SK-N-SH (cell line): ENCODE measurements around the gene GHR. TPM values are rescaled to one million over a fixed set of nuclear protein-coding genes. Genes with fewer than 3 reads are reported as not detected.

Experiments used
- CTCF ChIA-PET: fragments of 300-600, 350-600 bp; formaldehyde crosslinking; extraction: SDS; loops from one replicate; lab custom pipeline; 2021; lab: Yijun Ruan, JAX
- POLR2A ChIA-PET: fragments of 350-600 bp; sonication (Branson Sonifier 250); formaldehyde crosslinking; extraction: SDS; loops from one replicate; lab custom pipeline; 2020; ENCODE audit warnings: antibody characterized with exemption, inconsistent platforms; lab: Yijun Ruan, JAX
- DNase-seq: peaks from one replicate; pipeline ENCODE4 v3.0.0; 2012
- H2AFZ ChIP-seq: fragments of 200-600 bp; sonication (generic); 2 replicates; pipeline ENCODE4 v1.8.1; 2016; ENCODE audit warnings: antibody characterized with exemption, mild to moderate bottlenecking, low read depth
- H3F3A ChIP-seq: fragments of 200-600 bp; sonication (generic); replicated peaks from 2 replicates; pipeline ENCODE3; 2016; ENCODE audit warnings: antibody characterized with exemption, mild to moderate bottlenecking; ENCODE audit not compliant: insufficient read depth
- H3K27ac ChIP-seq, 2 experiments: fragments of 200-500 bp in 1 of 2; fragments of 200-600 bp in 1 of 2; sonication (Bioruptor generic) in 1 of 2; sonication (generic), shearing (Covaris generic) in 1 of 2; 2 replicates each; pipeline versions ENCODE4 v1.5.1 to v1.6.1; 2014 to 2016; ENCODE audit warnings: low read depth in 2 of 2, inconsistent platforms in 1 of 2, low read length in 1 of 2, mild to moderate bottlenecking in 1 of 2, mixed read lengths in 1 of 2
- H3K27me3 ChIP-seq: fragments of 200-600 bp; sonication (generic), shearing (Covaris generic); 2 replicates; pipeline ENCODE4 v1.6.1; 2016; ENCODE audit warnings: mixed run types; ENCODE audit not compliant: insufficient read depth
- H3K36me3 ChIP-seq, 2 experiments: fragments of 200-500 bp in 1 of 2; fragments of 200-600 bp in 1 of 2; sonication (Bioruptor generic) in 1 of 2; sonication (generic) in 1 of 2; replicated peaks in 1 of 2; 2 replicates each; pipeline versions ENCODE3 to v1.5.1; 2014 to 2016; ENCODE audit warnings: low read length in 1 of 2, mild to moderate bottlenecking in 1 of 2; ENCODE audit not compliant: insufficient read depth in 2 of 2, control insufficient read depth in 1 of 2
- H3K4me1 ChIP-seq, 2 experiments: fragments of 200-500 bp in 1 of 2; fragments of 200-600 bp in 1 of 2; sonication (Bioruptor generic) in 1 of 2; sonication (generic), shearing (Covaris generic) in 1 of 2; 2 replicates each; pipeline versions ENCODE4 v1.5.1 to v1.6.1; 2014 to 2016; ENCODE audit warnings: low read depth in 1 of 2, low read length in 1 of 2, mixed run types in 1 of 2; ENCODE audit not compliant: insufficient read depth in 2 of 2, control insufficient read depth in 1 of 2
- H3K4me2 ChIP-seq: fragments of 200-600 bp; sonication (generic), shearing (Covaris generic); 2 replicates; pipeline ENCODE4 v1.6.1; 2017; ENCODE audit warnings: mixed run types
- H3K4me3 ChIP-seq, 2 experiments: fragments of 200-500 bp in 1 of 2; fragments of 200-600 bp in 1 of 2; sonication (Bioruptor generic) in 1 of 2; sonication (generic), shearing (Covaris generic) in 1 of 2; 2 replicates each; pipeline versions ENCODE4 v1.5.1 to v1.8.1; 2014 to 2016; ENCODE audit warnings: low read depth in 2 of 2, inconsistent platforms in 1 of 2, low read length in 1 of 2, mild to moderate bottlenecking in 1 of 2, mixed read lengths in 1 of 2, moderate library complexity in 1 of 2
- H3K79me2 ChIP-seq: fragments of 200-600 bp; sonication (generic); 2 replicates; pipeline ENCODE4 v1.8.1; 2017; ENCODE audit warnings: mild to moderate bottlenecking; ENCODE audit not compliant: insufficient read depth
- H3K9ac ChIP-seq: fragments of 200-600 bp; sonication (generic); 2 replicates; pipeline ENCODE4 v1.6.1; 2017; ENCODE audit warnings: mixed run types
- H3K9me2 ChIP-seq: fragments of 200-600 bp; sonication (generic); 2 replicates; pipeline ENCODE4 v1.6.1; 2017; ENCODE audit warnings: mixed run types
- H3K9me3 ChIP-seq: fragments of 200-600 bp; sonication (generic); 2 replicates; pipeline ENCODE4 v1.6.1; 2017; ENCODE audit warnings: mixed run types, mild to moderate bottlenecking, moderate library complexity
- H4K20me1 ChIP-seq: fragments of 200-600 bp; sonication (generic); 2 replicates; pipeline ENCODE4 v1.6.1; 2017; ENCODE audit warnings: mild to moderate bottlenecking, mixed run types; ENCODE audit not compliant: insufficient read depth
- CTCF ChIP-seq: fragments of 200-600 bp; sonication (generic); IDR thresholded peaks from 2 replicates; pipeline ENCODE4 v1.6.1; 2017; ENCODE audit warnings: antibody characterized with exemption, mild to moderate bottlenecking, moderate library complexity
- ELF1 ChIP-seq: IDR thresholded peaks from 2 replicates; pipeline ENCODE4 v1.4.0; 2012
- EP300 ChIP-seq, 2 experiments: IDR thresholded peaks; 2 replicates each; pipeline versions ENCODE4 v1.4.0 to v1.6.1; 2012; ENCODE audit warnings: borderline replicate concordance in 1 of 2, low read depth in 1 of 2, low read length in 1 of 2
- FOSL2 ChIP-seq: IDR thresholded peaks from 2 replicates; pipeline ENCODE4 v1.4.0; 2012; ENCODE audit warnings: low read depth, mild to moderate bottlenecking, moderate library complexity, borderline replicate concordance
- FOXM1 ChIP-seq: IDR thresholded peaks from 2 replicates; pipeline ENCODE4 v1.4.0; 2012; ENCODE audit warnings: low read depth, mild to moderate bottlenecking
- GATA2 ChIP-seq: sonication (generic); formaldehyde crosslinking; IDR thresholded peaks from 2 replicates; pipeline ENCODE4 v1.5.0; 2020; ENCODE audit warnings: mild to moderate bottlenecking, missing genetic modification reagents
- IRF3 ChIP-seq: fragments of 150-350 bp; IDR thresholded peaks from 2 replicates; pipeline ENCODE4 v1.6.1; 2016; ENCODE audit warnings: mild to moderate bottlenecking, low read depth, low read length
- JUND ChIP-seq: IDR thresholded peaks from 2 replicates; pipeline ENCODE4 v1.4.0; 2012
- MXI1 ChIP-seq: IDR thresholded peaks from 2 replicates; pipeline ENCODE4 v1.6.1; 2012; ENCODE audit warnings: mild to moderate bottlenecking, low read depth, low read length, improper control_type of control experiment
- NFIC ChIP-seq: IDR thresholded peaks from 2 replicates; pipeline ENCODE4 v1.4.0; 2012; ENCODE audit warnings: borderline replicate concordance
- NRF1 ChIP-seq: IDR thresholded peaks from 2 replicates; pipeline ENCODE4 v1.6.1; 2012; ENCODE audit warnings: low read depth, mild to moderate bottlenecking, low read length
- PBX3 ChIP-seq: IDR thresholded peaks from 2 replicates; pipeline ENCODE4; 2012
- POLR2AphosphoS5 ChIP-seq: IDR thresholded peaks from 2 replicates; pipeline ENCODE4 v1.6.1; 2012; ENCODE audit warnings: low read depth, low read length
- RAD21 ChIP-seq: IDR thresholded peaks from 2 replicates; pipeline ENCODE4 v1.6.1; 2012; ENCODE audit warnings: mild to moderate bottlenecking, low read length
- REST ChIP-seq: IDR thresholded peaks from 2 replicates; pipeline ENCODE4 v1.6.1; 2012; ENCODE audit warnings: mild to moderate bottlenecking, low read depth, low read length, moderate library complexity
- RXRA ChIP-seq: IDR thresholded peaks from 2 replicates; pipeline ENCODE4 v1.4.0; 2012; ENCODE audit warnings: low read depth, mild to moderate bottlenecking, borderline replicate concordance
- TAF1 ChIP-seq: IDR thresholded peaks from 2 replicates; pipeline ENCODE4 v1.6.1; 2012; ENCODE audit warnings: low read depth, mild to moderate bottlenecking, low read length, moderate library complexity, borderline replicate concordance
- TCF12 ChIP-seq: IDR thresholded peaks from 2 replicates; pipeline ENCODE4 v1.4.0; 2012
- TEAD4 ChIP-seq: IDR thresholded peaks from 2 replicates; pipeline ENCODE4 v1.4.0; 2012; ENCODE audit warnings: mild to moderate bottlenecking, borderline replicate concordance; ENCODE audit not compliant: insufficient read depth
- YY1 ChIP-seq: IDR thresholded peaks from 2 replicates; pipeline ENCODE4 v1.4.0; 2012; ENCODE audit warnings: low read depth, mild to moderate bottlenecking
- WGBS: methylation state at CpG from one replicate; pipeline ENCODE4 v1.1.6; 2017; ENCODE audit warnings: low lambda C conversion rate; 5-methylcytosine and 5-hydroxymethylcytosine counted together
- polyA plus RNA-seq, 3 experiments: library from polyadenylated mRNA; depleted of rRNA; stranded (reverse); fragments of >200 nt; gene quantifications; 2 replicates each; pipeline ENCODE4 v1.2.3, GENCODE V29; 2012

Gene GHR
- polyA plus RNA-seq, 1 of the 3 experiments (the other 2 are of a cell fraction): 0.03 TPM

DNA sequence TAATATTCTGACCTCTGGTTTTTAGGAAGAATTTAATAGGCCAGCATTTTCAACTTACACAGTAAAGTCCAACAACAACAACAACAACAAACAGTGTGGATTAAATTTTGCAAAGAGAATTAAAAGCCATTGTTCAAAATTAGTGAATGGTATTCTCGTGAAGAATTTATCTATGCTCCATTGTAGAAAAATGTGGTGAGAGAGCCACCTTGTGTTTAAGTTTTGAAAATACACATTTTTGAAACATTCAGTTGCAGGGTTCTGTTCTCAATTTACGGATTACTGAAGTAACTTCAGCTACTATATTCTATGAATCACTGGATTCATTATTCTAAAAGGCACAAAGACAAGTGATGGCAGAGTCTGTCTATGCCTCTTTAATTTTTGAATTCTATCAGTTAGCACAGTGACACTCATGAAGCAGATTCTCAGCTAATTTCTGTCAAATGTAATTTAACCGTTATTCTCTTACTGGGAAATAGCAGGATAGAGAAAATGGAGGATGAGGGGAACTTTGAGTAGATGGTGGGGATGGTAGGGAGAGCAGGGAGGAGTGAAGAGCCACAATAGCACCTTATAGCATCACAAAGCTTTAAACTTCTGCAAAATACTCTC, 344.4 kb downstream of the GHR start (continued):
- TF ChIP-seq GATA2 (no peak), JUND (no peak), RXRA (no peak), TCF12 (no peak), POLR2AphosphoS5 (no peak), NRF1 (no peak), NFIC (no peak), YY1 (no peak), FOSL2 (no peak)

DNA sequence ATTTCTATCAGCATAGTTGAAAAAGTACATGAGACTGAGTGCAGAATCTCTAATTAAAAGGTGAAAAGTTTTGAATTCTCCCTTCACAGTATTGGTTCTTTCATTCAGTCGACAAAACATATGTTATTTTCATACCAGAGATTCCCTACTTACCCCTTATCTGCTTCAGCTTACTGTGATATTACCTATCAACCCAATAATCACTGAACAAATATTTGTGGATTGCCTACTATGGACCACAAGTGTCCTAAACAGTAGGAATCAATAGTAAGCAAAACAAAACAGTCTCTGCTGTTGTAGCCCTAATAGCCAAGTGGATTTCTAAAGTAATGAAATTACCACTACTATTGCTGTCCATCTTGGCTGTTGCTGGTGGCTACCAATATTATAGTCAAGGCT, 344.9 kb downstream of the GHR start:
- Histone ChIP-seq H3K4me2 (no peak overlapping the region), H3K4me3 (no peak overlapping the region), H3K36me3 (peaks cover 7 to 8% of the 10 kb centered on the region in 2 experiments), H3K27ac (no peak overlapping the region), H2AFZ (no peak overlapping the region), H3K9me2 (no peaks in the 10 kb centered on the region), H4K20me1 (no peaks in the 10 kb centered on the region), H3K9me3 (no peaks in the 10 kb centered on the region), H3K79me2 (no peaks in the 10 kb centered on the region), H3K4me1 (no peaks in the 10 kb centered on the region), H3F3A (no peaks in the 10 kb centered on the region), H3K9ac (no peak overlapping the region), H3K27me3 (no peaks in the 10 kb centered on the region)
- TF ChIP-seq IRF3: no peak
- no peak for TF ChIP-seq ELF1
- TF ChIP-seq TAF1: no peak
- TF ChIP-seq RAD21: no peak
- TF ChIP-seq GATA2: no peak
- TF ChIP-seq EP300 (IDR thresholded peaks at IDR 0.05; ENCODE audit: borderline replicate concordance in 1 of 2, low read depth in 1 of 2, low read length in 1 of 2): no peak
- no peak for TF ChIP-seq MXI1
- no peak for TF ChIP-seq PBX3
- no peak for TF ChIP-seq TEAD4
- TF ChIP-seq REST: no peak
- TF ChIP-seq CTCF: no peak
- no peak for TF ChIP-seq FOSL2
- TF ChIP-seq NRF1: no peak
- no peak for TF ChIP-seq FOXM1
- no peak for DNase-seq
- POLR2A ChIA-PET: no interaction called here
- CTCF ChIA-PET: interaction anchor here (0.6 to 1.8 kb wide), 18 partner anchors 7 to 911 kb away, joined by 3 to 22 read pairs (median 6); partner anchors contain the start of genes CCDC152 and GHR
- 0% methylated on average over 1 of the region's 1 CpG for WGBS
